GM12872 (cell line): ENCODE data around the gene KIF18B.

Experiments used
- TF ChIP-seq, protein P1 (sequence below): IDR thresholded peaks from 3 replicates; pipeline ENCODE4 v1.5.1; 2011; ENCODE audit warnings: low read depth, mild to moderate bottlenecking, low read length, moderate library complexity; ENCODE audit not compliant: insufficient read depth

The KIF18B gene

DNA sequence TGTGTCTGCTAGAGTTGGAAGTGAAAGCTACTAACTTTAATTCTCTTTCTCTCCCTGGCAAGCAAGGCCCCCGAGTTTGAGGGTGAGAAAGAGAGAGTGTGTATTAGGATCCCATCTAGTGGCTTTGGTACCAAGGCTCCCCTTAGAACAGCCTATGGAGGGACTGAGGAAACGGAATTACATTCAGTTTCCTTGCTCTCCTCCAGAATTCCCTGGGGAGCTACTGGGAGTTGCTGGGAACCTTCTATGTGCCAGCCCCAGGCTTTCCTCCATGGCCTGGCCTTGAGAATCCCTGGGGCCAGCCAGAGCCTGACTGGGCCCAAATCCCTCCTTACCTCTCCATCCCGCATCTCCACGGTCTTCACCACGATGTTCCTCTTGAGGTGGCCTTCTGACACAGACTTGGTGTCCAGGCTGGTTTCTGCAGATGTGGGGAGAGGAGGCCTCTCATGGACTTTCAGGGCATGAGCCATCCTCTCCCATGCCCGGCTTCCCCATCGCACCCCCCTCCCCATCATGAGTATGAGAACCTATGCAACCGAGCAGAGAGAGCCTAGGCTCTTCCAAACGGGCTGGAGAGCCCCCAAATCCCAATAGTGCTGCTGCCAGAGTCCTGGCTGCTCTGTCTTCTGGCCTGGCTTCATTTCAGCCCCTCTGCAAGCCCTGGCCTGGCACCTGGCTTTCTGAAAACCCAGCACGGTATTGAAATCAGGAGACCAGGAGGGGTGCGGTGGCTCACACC, 39.7 kb downstream of the KIF18B start:
- TF ChIP-seq, protein P1, sequence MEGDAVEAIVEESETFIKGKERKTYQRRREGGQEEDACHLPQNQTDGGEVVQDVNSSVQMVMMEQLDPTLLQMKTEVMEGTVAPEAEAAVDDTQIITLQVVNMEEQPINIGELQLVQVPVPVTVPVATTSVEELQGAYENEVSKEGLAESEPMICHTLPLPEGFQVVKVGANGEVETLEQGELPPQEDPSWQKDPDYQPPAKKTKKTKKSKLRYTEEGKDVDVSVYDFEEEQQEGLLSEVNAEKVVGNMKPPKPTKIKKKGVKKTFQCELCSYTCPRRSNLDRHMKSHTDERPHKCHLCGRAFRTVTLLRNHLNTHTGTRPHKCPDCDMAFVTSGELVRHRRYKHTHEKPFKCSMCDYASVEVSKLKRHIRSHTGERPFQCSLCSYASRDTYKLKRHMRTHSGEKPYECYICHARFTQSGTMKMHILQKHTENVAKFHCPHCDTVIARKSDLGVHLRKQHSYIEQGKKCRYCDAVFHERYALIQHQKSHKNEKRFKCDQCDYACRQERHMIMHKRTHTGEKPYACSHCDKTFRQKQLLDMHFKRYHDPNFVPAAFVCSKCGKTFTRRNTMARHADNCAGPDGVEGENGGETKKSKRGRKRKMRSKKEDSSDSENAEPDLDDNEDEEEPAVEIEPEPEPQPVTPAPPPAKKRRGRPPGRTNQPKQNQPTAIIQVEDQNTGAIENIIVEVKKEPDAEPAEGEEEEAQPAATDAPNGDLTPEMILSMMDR, result no peak

DNA sequence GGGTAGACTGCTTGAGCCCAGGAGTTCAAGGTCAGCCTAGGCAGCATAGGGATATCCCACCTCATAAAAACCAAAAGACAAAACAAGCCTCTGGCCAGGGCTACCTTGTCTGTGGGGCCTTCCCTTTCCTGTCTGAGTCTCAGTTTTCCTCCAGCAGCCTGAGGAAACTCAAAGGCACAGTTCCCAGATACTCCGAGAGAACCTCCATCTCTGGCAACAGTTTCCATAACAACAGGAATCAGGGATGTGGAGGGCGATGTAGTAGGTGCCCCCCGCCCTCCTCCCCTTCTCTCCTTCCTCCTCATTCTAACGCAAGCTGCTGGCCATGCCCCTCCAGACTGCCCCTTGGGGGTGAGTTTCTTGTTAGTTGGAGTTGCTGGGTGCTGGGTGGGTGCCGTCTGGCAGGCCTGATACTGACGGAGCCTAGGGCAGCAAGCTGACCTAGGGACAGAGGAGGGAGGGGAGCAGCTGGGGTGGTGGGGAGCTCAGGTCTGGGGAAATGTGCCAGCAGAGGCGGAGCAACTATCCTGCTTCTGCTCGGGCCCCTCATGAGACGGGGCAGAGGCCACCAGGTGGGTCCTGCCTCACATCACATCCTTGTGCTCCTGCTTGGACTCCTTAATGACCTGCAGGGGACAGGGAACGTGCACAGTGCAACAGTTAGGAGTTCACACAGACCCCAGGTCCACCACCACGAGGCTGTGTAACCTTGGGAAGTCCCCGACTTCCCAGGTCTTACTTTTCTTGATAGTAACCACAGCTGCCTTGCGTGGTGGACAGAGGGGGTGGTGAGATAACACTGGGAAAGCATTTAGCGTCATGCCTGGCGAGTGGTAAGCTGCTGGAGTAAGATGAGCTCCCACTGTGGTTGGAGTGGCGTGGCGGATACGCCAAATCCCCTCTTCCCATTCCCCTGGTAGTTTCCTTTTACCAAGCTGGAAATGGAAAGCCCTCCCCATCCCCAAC, 40.5 kb downstream of the KIF18B start:
- TF ChIP-seq, protein P1, result no peak

DNA sequence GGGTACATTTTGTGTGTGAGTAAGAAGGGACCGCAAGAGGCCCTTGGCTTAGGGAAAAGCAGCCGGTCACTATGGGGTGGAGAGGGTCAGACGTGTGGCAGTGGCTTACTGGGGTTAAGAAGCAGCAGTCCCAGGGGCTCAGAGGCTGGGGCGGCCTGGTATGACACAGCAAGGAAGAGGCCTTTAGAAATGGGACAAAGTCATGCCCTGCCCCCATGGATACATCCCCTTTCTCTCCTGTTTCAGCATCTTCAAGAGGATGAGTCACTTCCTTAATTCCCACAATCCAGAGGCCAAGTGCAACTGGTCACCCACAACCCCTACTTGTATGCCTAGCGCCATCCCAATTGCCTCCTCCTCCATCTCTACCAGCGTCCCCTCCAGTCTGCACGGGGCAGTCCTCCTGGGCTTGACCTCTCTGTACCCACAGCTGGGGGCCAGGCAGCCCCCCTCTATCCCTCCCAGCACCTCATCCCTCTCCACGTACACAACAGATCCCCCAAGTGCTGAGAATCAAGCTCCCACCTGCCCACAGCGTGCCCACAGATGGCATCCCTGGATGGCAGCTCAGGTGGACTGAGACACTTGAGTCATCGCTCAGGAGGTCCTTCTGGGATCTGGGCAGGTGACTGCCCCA, 41.4 kb downstream of the KIF18B start:
- TF ChIP-seq, protein P1, result no peak

DNA sequence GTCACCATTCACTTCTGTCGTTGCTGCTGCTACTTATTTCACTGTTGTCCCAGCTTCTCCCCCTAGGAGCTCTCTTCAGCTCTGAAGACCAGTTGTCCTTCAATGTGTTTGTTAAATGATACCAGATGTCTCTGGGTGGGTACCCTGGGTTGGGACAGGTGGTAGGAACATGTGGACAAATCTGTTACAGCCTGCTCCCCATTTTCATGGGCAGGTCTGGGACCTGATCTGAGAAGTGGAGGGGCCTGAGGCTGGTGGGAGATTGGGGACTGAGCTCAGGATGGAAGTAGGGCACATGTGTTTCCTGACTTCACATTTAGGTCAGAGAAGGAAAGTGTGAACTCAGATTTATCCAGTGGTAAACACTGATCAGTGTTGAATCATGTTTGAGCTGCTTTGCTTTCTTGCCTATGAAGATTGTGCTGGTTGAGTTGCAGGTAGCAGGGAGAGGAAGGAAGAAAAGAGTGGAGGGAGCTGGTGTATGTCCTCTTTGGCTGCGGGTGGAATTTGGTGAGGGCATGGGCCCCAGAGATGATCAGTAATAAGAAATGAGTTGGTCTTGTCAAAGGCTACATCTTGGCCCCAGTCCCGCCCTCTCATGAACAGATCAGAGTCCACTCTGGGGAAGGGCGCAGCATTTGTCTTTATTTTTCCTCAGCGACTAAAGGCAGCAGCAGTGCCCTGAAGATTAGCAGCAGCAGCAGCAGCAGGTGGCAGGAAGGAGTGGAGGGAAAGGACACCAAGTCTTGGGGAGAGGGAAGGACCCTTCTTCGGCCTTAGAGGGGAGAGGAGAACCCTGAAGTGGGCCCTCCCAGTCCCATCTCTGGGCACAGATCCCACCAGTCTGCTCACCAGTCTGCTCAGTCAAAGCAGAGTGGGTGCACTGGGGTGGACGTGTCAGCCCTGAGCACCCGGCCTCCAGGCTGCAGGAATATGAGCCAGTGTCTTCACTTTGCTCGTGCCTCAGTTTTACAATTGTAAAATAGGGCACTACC, 42.3 kb downstream of the KIF18B start:
- TF ChIP-seq, protein P1, result no peak

DNA sequence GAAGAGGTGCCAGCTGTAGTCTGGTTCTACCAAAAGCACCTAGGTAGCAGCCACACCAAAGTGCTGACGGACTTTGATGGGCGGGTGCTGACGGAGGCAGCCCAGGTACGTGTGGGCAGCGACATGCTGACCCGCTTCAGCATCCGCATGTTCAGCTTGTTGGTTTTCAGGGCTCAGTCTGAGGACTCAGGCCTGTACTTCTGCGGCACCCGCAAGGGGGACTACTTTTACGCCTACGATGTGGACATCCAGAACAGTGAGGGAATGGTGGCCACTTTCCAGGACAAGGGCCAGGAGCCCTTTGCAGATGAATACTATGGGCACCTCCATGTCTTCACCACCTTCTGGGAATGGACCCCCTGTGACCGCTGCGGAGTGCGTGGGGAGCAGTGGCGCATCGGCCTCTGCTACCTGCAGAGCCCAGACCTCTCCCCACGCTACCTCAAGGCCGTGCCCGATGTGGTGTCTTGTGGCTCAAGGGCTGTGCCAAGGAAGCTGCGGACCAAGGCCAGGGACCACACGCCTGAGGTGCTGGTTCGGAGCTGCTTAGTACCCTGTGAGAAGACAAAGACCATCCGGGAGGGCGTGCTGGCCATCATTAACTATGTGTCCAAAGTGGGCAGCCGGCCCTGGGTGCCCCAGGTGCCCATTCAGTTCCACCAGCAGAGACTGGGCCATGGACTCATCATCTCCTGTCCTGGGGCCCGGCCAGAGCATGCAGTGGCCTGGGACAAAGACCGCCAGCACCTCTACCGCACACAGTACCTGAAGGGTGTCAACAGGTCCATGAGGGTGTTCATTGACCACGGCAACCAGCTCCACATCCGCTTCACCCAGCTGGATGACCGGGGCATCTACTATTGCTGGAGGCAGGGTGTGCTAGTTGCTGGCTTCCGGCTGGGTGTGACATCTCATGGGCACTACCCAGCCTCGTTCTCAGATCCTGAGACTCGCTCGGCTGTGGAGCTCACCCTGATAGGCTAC, 43.3 kb downstream of the KIF18B start:
- TF ChIP-seq, protein P1, result no peak

DNA sequence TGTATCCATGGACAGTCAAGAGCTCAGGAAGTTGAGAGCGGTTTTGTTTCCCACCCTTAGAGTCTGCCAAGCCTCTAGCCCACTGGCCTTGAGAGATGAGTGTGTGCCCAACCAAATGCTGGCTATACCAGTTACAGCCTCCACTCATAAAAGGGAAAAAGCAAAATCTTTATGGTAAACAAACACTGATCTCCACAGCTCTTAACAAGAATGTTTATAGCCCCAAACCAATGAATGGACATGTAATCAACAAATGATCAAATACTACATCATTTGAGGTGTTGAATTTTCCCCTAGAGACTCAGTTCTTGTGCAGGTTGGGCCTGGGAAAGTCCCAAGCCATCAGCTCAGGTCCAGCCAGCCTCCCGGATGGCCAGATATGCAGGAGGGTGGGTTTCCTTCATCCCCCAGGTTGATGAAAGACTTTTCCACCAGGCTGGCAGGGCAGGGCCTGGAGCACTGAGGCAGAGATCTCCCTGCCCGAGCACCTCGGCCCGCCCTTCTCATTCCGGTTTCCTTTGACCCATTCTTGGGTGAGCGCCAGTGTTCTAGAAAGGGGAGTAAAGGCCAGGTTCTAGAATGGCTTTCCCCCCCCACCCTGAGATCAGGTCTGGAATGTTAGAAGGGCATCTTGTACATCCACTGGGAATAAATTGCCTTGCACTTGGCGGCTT, 44.4 kb downstream of the KIF18B start:
- TF ChIP-seq, protein P1, result no peak
